Measurements from ENCODE around the gene KCNQ1.

DNA sequence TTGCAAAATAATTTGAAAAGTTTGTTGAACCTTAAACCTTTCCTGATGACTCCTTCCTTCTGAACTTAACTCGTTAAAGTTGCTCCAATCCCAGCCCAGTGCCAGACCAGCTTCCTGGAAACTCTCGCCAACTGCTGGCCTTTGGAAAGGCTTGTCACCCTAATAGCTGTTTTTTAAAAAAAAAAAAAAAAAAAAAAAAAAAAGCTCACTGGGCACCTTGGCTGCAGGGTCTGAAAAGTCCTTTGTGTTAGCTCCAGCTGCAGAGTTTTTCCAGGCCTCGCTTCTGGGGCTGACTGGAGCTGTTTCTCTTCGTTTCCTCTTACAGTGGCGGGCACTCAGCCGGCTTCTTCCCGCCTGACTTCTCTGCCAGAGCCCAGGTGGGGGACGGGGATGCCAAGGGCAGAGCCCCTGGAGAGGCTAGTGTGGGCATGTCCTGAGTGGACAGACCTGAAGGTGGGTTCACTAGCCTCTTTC is 229.9 kb downstream of the KCNQ1 start:
- no peak for TF ChIP-seq CTCF (IDR thresholded peaks at IDR 0.05)
- TF ChIP-seq POLR2AphosphoS5 (IDR thresholded peaks at IDR 0.05): no peak

All from upper lobe of left lung (tissue), 4 donors.